GM23248 (cell line): ENCODE measurements around the gene PLEK2. TPM values are rescaled to one million over a fixed set of nuclear protein-coding genes. Genes with fewer than 3 reads are reported as not detected.

Source experiments
- DNase-seq: peaks from one replicate; pipeline ENCODE4 v3.0.0-alpha.2; 2015
- H2AFZ ChIP-seq: fragments of 200-600 bp; sonication (generic); 2 replicates; pipeline ENCODE4 v1.6.1; 2016; ENCODE audit warnings: antibody characterized with exemption
- H3F3A ChIP-seq: fragments of 200-600 bp; sonication (generic); 2 replicates; pipeline ENCODE4 v1.6.1; 2016; ENCODE audit warnings: mild to moderate bottlenecking, antibody characterized with exemption, mixed run types; ENCODE audit not compliant: insufficient read depth
- H3K27ac ChIP-seq: fragments of 200-600 bp; sonication (generic); 2 replicates; pipeline ENCODE4 v1.5.1; 2016; ENCODE audit warnings: mild to moderate bottlenecking
- H3K27me3 ChIP-seq: fragments of 200-600 bp; sonication (generic); replicated peaks from 2 replicates; pipeline ENCODE4 v1.6.1; 2016; ENCODE audit warnings: mild to moderate bottlenecking; ENCODE audit not compliant: insufficient read depth
- H3K36me3 ChIP-seq: fragments of 200-600 bp; sonication (generic); 2 replicates; pipeline ENCODE4 v1.6.1; 2016; ENCODE audit warnings: low read depth, mild to moderate bottlenecking
- H3K4me1 ChIP-seq: fragments of 200-600 bp; sonication (generic); 2 replicates; pipeline ENCODE4 v1.6.1; 2016; ENCODE audit warnings: mild to moderate bottlenecking; ENCODE audit not compliant: insufficient read depth
- H3K4me2 ChIP-seq: fragments of 200-600 bp; sonication (generic); one replicate; pipeline ENCODE4 v1.6.1; 2016; ENCODE audit warnings: mild to moderate bottlenecking; ENCODE audit not compliant: unreplicated experiment
- H3K4me3 ChIP-seq: fragments of 200-600 bp; sonication (generic); 2 replicates; pipeline ENCODE4 v1.5.1; 2016; ENCODE audit warnings: mild to moderate bottlenecking
- H3K79me2 ChIP-seq: fragments of 200-600 bp; sonication (generic); 2 replicates; pipeline ENCODE4 v1.6.1; 2016; ENCODE audit warnings: mild to moderate bottlenecking; ENCODE audit not compliant: insufficient read depth
- H3K9ac ChIP-seq: fragments of 200-600 bp; sonication (generic); 2 replicates; pipeline ENCODE4 v1.6.1; 2016; ENCODE audit warnings: mild to moderate bottlenecking
- H3K9me2 ChIP-seq: fragments of 200-600 bp; sonication (generic); 2 replicates; pipeline ENCODE4 v1.6.1; 2016; ENCODE audit warnings: mixed run types, mild to moderate bottlenecking, moderate library complexity; ENCODE audit not compliant: insufficient read depth
- H3K9me3 ChIP-seq: fragments of 200-600 bp; sonication (generic); one replicate; pipeline ENCODE4 v1.6.1; 2017; ENCODE audit warnings: low read depth
- H4K20me1 ChIP-seq: fragments of 200-600 bp; sonication (generic); 2 replicates; pipeline ENCODE4 v1.6.0; 2016; ENCODE audit not compliant: insufficient read depth
- EZH2 ChIP-seq: fragments of 200-600 bp; sonication (generic); IDR thresholded peaks from 2 replicates; pipeline ENCODE4 v1.6.1; 2018; ENCODE audit warnings: antibody characterized with exemption, mild to moderate bottlenecking; ENCODE audit not compliant: insufficient read depth, poor library complexity, severe bottlenecking
- EZH2phosphoT487 ChIP-seq: fragments of 200-600 bp; sonication (generic); IDR thresholded peaks from 2 replicates; pipeline ENCODE4 v1.6.1; 2018; ENCODE audit warnings: antibody characterized with exemption, moderate library complexity, mild to moderate bottlenecking, low read depth; ENCODE audit not compliant: insufficient read depth
- WGBS, 2 experiments: methylation state at CpG; one replicate each; pipeline ENCODE4 v1.1.6; 2015 to 2017; ENCODE audit warnings: low lambda C conversion rate in 2 of 2, low coverage in 1 of 2; ENCODE audit errors: missing lambda C conversion rate in 2 of 2; 5-methylcytosine and 5-hydroxymethylcytosine counted together
- in situ Hi-C: fragments of 300-500 bp; cut with MboI; formaldehyde crosslinking; loops from 2 replicates; pipeline ENCODE4 v1.15.0; 2020
- polyA plus RNA-seq: library from polyadenylated mRNA; unstranded; fragments of >200 nt; fragmentation: Nextera tagmentation; extraction: Ambion mirVana; gene quantifications from 2 replicates; pipeline ENCODE4 v1.2.1, GENCODE V29; 2016
- total RNA-seq: library from RNA; depleted of rRNA; stranded (reverse); fragments of >200 nt; shearing (Covaris generic); gene quantifications from 2 replicates; pipeline ENCODE4 v1.2.3, GENCODE V29; 2014

PLEK2 gene
- total and polyA plus RNA-seq, 2 experiments from 2014 or later: 10.8 to 11.4 TPM

GRCh38 chr14:67385120-67385519, 26.8 kb downstream of the PLEK2 start:
- no peak for TF ChIP-seq EZH2
- TF ChIP-seq EZH2phosphoT487: no peak
- no peak for DNase-seq
- H3K4me2 ChIP-seq: no peak overlapping the region
- H3K9ac ChIP-seq: no peak overlapping the region
- peaks cover 12% of the 10 kb centered on the region; the same call in 1 of the 2 replicates for H3K79me2 ChIP-seq
- 99 to 100% methylated on average over 2 of the region's 2 CpGs for WGBS, 2 experiments
- H4K20me1 ChIP-seq: no peaks in the 10 kb centered on the region
- H3K4me1 ChIP-seq: no peaks in the 10 kb centered on the region
- H3K4me3 ChIP-seq: no peak overlapping the region
- no peaks in the 10 kb centered on the region for H3K9me3 ChIP-seq
- in situ Hi-C loops: no loop called here
- H2AFZ ChIP-seq: no peak overlapping the region
- H3K36me3 ChIP-seq: peaks cover 66% of the 10 kb centered on the region
- H3K27me3 ChIP-seq: no peaks in the 10 kb centered on the region
- peaks cover 60% of the 10 kb centered on the region for H3F3A ChIP-seq
- H3K9me2 ChIP-seq: no peaks in the 10 kb centered on the region
- H3K27ac ChIP-seq: no peak overlapping the region

DNA sequence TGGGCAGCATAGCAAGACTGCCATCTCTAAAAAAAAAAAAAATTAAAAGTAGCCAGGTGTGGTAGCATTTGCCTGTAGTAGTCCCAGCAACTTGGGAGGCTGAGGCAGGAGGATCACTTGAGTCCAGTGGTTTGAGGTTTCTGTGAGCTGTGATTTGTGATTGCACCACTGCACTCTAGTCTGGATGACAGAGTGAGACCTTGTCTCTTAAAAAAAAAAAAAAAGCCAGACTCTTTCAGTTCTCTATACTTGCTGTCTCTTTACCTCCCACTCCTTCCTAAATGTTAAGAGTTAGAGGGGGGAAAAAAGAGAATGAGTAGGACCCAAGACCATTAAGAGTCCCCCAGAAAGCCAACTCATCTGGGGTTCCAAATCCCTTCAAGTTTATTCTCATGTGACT, 34.0 kb downstream of the PLEK2 start:
- H4K20me1 ChIP-seq: no peaks in the 10 kb centered on the region
- H3K27me3 ChIP-seq: no peaks in the 10 kb centered on the region
- no peak for TF ChIP-seq EZH2
- TF ChIP-seq EZH2phosphoT487: no peak
- no peak for DNase-seq
- H3K9me2 ChIP-seq: no peaks in the 10 kb centered on the region
- H2AFZ ChIP-seq: no peak overlapping the region
- H3K9ac ChIP-seq: no peak overlapping the region
- peaks cover 57% of the 10 kb centered on the region for H3K79me2 ChIP-seq
- no peaks in the 10 kb centered on the region for H3K4me1 ChIP-seq
- H3K36me3 ChIP-seq: peaks cover 86% of the 10 kb centered on the region
- peaks cover 13% of the 10 kb centered on the region for H3F3A ChIP-seq
- in situ Hi-C loops: no loop called here
- H3K27ac ChIP-seq: no peak overlapping the region
- no peak overlapping the region for H3K4me2 ChIP-seq
- no peak overlapping the region for H3K4me3 ChIP-seq
- H3K9me3 ChIP-seq: no peaks in the 10 kb centered on the region

DNA sequence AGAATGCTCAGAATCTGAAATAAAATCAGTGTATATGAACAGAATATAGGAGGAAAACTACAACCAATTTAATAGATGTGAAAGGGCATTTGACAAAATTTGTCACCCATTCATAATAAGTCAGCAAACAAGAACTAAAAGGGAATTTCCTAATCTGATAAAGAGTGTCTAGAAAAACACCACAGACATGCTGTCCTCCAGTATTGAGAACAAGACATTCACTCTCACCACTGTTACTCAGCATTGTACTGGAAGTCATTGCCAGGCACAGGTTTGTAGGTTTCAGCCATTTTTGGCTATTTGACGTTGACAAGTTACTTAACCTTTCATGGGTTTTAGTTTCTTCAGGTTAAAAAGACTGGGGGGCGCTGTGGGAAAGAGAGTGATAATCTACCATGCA, 38.6 kb downstream of the PLEK2 start:
- Histone ChIP-seq H3K4me2 (no peak overlapping the region), H3K4me3 (no peak overlapping the region), H4K20me1 (no peaks in the 10 kb centered on the region), H3K36me3 (peaks cover 88% of the 10 kb centered on the region), H3K9me3 (no peaks in the 10 kb centered on the region), H3K9ac (no peak overlapping the region), H3K4me1 (peaks cover 3% of the 10 kb centered on the region; the same call in 1 of the 2 replicates), H3K27ac (no peak overlapping the region), H3F3A (peaks cover 4% of the 10 kb centered on the region; the same call in 1 of the 2 replicates), H2AFZ (no peak overlapping the region), H3K27me3 (no peaks in the 10 kb centered on the region), H3K9me2 (no peaks in the 10 kb centered on the region), H3K79me2 (peaks cover 78% of the 10 kb centered on the region)
- WGBS, 2 experiments: 95 to 98% methylated on average over 2 of the region's 2 CpGs
- TF ChIP-seq EZH2 (no peak), EZH2phosphoT487 (no peak)
- DNase-seq: no peak
- in situ Hi-C loops: no loop called here

- peaks cover 4% of the 10 kb centered on the region; the same call in 1 of the 2 replicates for H3F3A ChIP-seq
- H3K4me3 ChIP-seq: no peak overlapping the region
- no peak overlapping the region for H2AFZ ChIP-seq
- no peak overlapping the region for H3K27ac ChIP-seq
- no peak overlapping the region for H3K9ac ChIP-seq
- no peak overlapping the region for H3K4me2 ChIP-seq
- DNase-seq: no peak
- H3K4me1 ChIP-seq: peaks cover 3% of the 10 kb centered on the region; the same call in 1 of the 2 replicates
- no peaks in the 10 kb centered on the region for H4K20me1 ChIP-seq
- H3K79me2 ChIP-seq: peaks cover 80% of the 10 kb centered on the region
- TF ChIP-seq EZH2: no peak
- TF ChIP-seq EZH2phosphoT487: no peak
- H3K9me3 ChIP-seq: no peaks in the 10 kb centered on the region
- 100% methylated on average over 1 of the region's 1 CpG for WGBS, 2 experiments
- H3K9me2 ChIP-seq: no peaks in the 10 kb centered on the region
- peaks cover 84% of the 10 kb centered on the region for H3K36me3 ChIP-seq
- no peaks in the 10 kb centered on the region for H3K27me3 ChIP-seq
- in situ Hi-C loops: no loop called here
These were observed 39.1 kb downstream of the PLEK2 start for GRCh38 chr14:67372833-67373232.
